Heart left ventricle (tissue), 16 donors: ENCODE results near the gene HP1BP3. TPM values are rescaled to one million over a fixed set of nuclear protein-coding genes. Genes with fewer than 3 reads are reported as not detected.
A peak's percentile ranks its signal among the peaks of the same experiment; 100 is the strongest.
"Not testable (repeated sequence)": the region's sequence is repeated elsewhere in the genome, so short reads cannot be mapped to it uniquely, and the experiment has no call there.

Source experiments
- ATAC-seq, 4 donors: fragments of 200-7000 bp; cut with Tn5 transposase; one replicate each; pipeline ENCODE4 v1.9.1; 2020 to 2022; ENCODE audit warnings: moderate library complexity in 4 of 4, mild to moderate bottlenecking in 3 of 4, moderate number of reproducible peaks in 1 of 4
- DNase-seq, 5 donors: peaks; one replicate each; pipeline ENCODE4 v3.0.0-alpha.2; 2020
- H3K27ac ChIP-seq, 12 donors: fragments of 200-600 bp; sonication (generic) in 4 of 12; one replicate each; pipeline versions ENCODE4 v1.5.0 to v1.8.0; 2016 to 2022; ENCODE audit warnings: mild to moderate bottlenecking in 2 of 12
- H3K27me3 ChIP-seq, 9 donors: fragments of 200-600 bp; sonication (generic) in 2 of 9; one replicate each; pipeline versions ENCODE4 v1.5.1 to v1.8.0; 2016 to 2022; ENCODE audit warnings: mild to moderate bottlenecking in 3 of 9
- H3K36me3 ChIP-seq, 9 donors: fragments of 200-600 bp; sonication (generic) in 2 of 9; one replicate each; pipeline versions ENCODE4 v1.5.0 to v1.8.0; 2018 to 2022; ENCODE audit warnings: mild to moderate bottlenecking in 2 of 9
- H3K4me1 ChIP-seq, 12 donors: fragments of 200-600 bp; sonication (generic) in 4 of 12; one replicate each; pipeline versions ENCODE4 v1.5.0 to v1.8.0; 2016 to 2022; ENCODE audit warnings: mild to moderate bottlenecking in 3 of 12
- H3K4me3 ChIP-seq, 12 donors: fragments of 200-600 bp; sonication (generic) in 4 of 12; one replicate each; pipeline versions ENCODE4 v1.5.0 to v1.8.0; 2017 to 2022; ENCODE audit warnings: mild to moderate bottlenecking in 9 of 12, moderate library complexity in 4 of 12
- H3K9me3 ChIP-seq, 12 donors: fragments of 200-600 bp; sonication (generic) in 4 of 12; one replicate each; pipeline versions ENCODE4 v1.5.0 to v1.8.0; 2016 to 2022; ENCODE audit warnings: mild to moderate bottlenecking in 1 of 12
- CTCF ChIP-seq, 12 donors: fragments of 200-600 bp; sonication (generic) in 4 of 12; IDR thresholded peaks; one replicate each; pipeline versions ENCODE4 v1.5.0 to v1.8.0; 2018 to 2022; ENCODE audit warnings: antibody characterized with exemption in 12 of 12, mild to moderate bottlenecking in 5 of 12
- POLR2A ChIP-seq, 2 donors: fragments of 450-650 bp; IDR thresholded peaks; one replicate each; pipeline ENCODE4 v1.6.1; 2017; ENCODE audit warnings: antibody characterized with exemption in 2 of 2, mild to moderate bottlenecking in 2 of 2, moderate library complexity in 2 of 2
- WGBS, 4 donors: extraction: QIAGEN DNeasy Blood & Tissue Kit in 2 of 4; methylation state at CpG; one replicate each; pipeline versions ENCODE4 v1.1.5 to v1.1.7; 2013 to 2018; 5-methylcytosine and 5-hydroxymethylcytosine counted together
- intact Hi-C, 10 donors: fragments of 100-400 bp; cut with DNase I; formaldehyde crosslinking; loops; one replicate each; pipeline versions ENCODE4 v1.11.1 to v1.14.2; 2022
- polyA plus RNA-seq, 2 donors: library from polyadenylated mRNA; stranded (reverse); fragments of 200-250 nt; gene quantifications; one replicate each; pipeline ENCODE4 v1.2.3, GENCODE V29; 2013
- total RNA-seq, 9 donors: library from RNA; depleted of rRNA in 2 of 9; stranded (reverse); fragments of >200 nt in 2 of 9; fragmentation: NEBNext Ultra II Directional in 3 of 9; extraction: Animal tissue kit (Norgen Biotek cat#: 25700) in 3 of 9; gene quantifications; one replicate each; pipeline versions ENCODE4 v1.1.0 to v1.2.4, GENCODE V29; 2016 to 2023
- donor health status: ischemic (EF 13 %, LVEDD 7.1; RV severe dilation, severe dysfunction).
- donor health status: healthy with polysubstance abuse.
- donor health status: DM: no; HTN: yes; CAD: no.
- donor health status: DM: no; HTN: no; CAD: no.
- donor health status: ischemic (EF 25% LVEDD 6.9; RV normal size, moderate dysfunction).
- donor health status: ischemic (EF 25% LVEDD 5.7; RV mildly dilated, moderate dysfunction).
- donor health status: healthy.
- donor health status: DM: yes; HTN: yes; CAD: no.
- donor health status: ischemic (EF 35%, LVEDD 5.7; RV mildly dilated, moderate dysfunction).
- donor health status: nonischemic (EF 11% LVEDD 7.7; RV severe dilation, severe dysfunction).
- donor health status: DM: yes; HTN: yes; CAD: no.
- donor health status: PGD.
- donor health status: ischemic (EF 29% LVEDD 5.4; RV normal size, mild dysfunction).
- donor health status: nonischemic (EF 23%, LVEDD 6.1; RV moderate dilation, normal function).

Gene HP1BP3
- total and polyA plus RNA-seq, 11 donors = 37.9 to 152 (median 113) TPM

DNA sequence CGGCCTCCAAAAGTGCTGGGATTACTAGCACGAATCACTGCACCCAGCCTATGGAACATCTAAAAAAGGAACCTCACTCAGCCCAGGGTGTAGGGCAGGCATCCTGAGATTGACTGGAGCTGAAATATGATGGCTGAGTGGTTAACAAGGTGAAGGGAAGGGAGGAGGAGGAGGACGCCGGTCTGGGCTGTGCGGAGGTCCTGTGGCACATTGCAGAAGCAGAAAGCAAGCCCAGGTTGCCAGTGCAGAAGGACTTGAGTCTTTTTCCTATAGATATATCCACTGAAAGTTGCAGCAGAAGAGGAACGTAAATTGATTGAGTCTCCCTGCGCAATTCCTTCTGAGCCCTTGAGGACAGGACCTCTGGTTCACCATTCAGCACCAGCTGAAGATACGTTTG lies 67.8 kb downstream of the HP1BP3 start:
- Histone ChIP-seq H3K36me3 (no peaks in the 10 kb centered on the region), H3K27ac (no peak overlapping the region), H3K4me3 (no peak overlapping the region), H3K4me1 (peaks cover 0 to 13% (median 5%) of the 10 kb centered on the region in 12 donors), H3K9me3 (no peaks in the 10 kb centered on the region), H3K27me3 (peaks cover 0 to 29% (median 13%) of the 10 kb centered on the region in 9 donors)
- 89 to 93% (median 91%) methylated on average over 8 of the region's 8 CpGs for WGBS, 4 donors
- peak in 1 of 5 donors; percentile 20 for DNase-seq
- TF ChIP-seq POLR2A (IDR thresholded peaks at IDR 0.05) (no peak), CTCF (IDR thresholded peaks at IDR 0.05) (no peak)
- ATAC-seq = no peak
- intact Hi-C loops = no loop called here

DNA sequence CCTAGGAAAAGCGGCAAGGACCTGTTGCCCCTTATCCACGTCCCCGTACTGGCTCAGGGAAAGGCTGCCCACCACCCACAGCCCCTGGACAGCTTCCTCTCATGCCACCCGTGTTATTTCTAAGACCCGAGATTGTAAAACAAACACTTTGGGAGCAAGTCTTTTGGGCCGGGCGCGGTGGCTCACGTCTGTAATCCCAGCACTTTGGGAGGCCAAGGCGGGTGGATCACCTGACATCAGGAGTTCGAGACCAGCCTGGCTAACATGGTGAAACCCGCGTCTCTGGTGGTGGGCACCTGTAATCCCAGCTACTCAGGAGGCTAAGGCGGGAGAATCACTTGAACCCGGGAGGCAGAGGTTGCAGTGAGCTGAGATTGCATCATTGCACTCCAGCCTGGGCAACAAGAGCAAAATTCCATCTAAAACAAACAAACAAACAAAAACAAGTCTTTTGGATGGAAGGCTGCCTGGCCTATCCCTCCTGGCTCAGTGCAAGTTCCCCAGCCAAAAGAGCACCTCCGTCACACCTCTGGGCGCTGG lies 68.7 kb downstream of the HP1BP3 start:
- intact Hi-C loops, H3K36me3 ChIP-seq, H3K27ac ChIP-seq, ATAC-seq, H3K9me3 ChIP-seq: not testable (repeated sequence)
- peak overlapping the region in 11 of 12 donors; percentile 11 to 64 (median 44) for H3K4me3 ChIP-seq
- H3K4me1 ChIP-seq = peaks cover 0 to 13% (median 5%) of the 10 kb centered on the region in 12 donors
- peak in 1 of 5 donors; percentile 32 for DNase-seq
- WGBS, 4 donors = 63 to 84% (median 68%) methylated on average over 11 to 17 of the region's 17 CpGs
- peaks cover 0 to 29% (median 13%) of the 10 kb centered on the region in 9 donors for H3K27me3 ChIP-seq

- peak within 1 kb of the TSS; percentile 27 to 64 (median 42) for H3K4me3 ChIP-seq
- peaks cover 0 to 13% (median 5%) of the 10 kb centered on the region in 12 donors for H3K4me1 ChIP-seq
- peaks cover 0 to 29% (median 13%) of the 10 kb centered on the region in 9 donors for H3K27me3 ChIP-seq
- H3K27ac ChIP-seq = no peak within 1 kb of the TSS
- ATAC-seq (peak in 3 of 4 donors; percentile 74 to 86 (median 76)), DNase-seq (peak; percentile 75 to 90 (median 80))
- H3K9me3 ChIP-seq = no peaks in the 10 kb centered on the region
- 2 to 4% (median 2%) methylated on average over 30 to 112 of the region's 112 CpGs for WGBS, 4 donors
- TF ChIP-seq CTCF (IDR thresholded peaks at IDR 0.05) (no peak), POLR2A (IDR thresholded peaks at IDR 0.05) (no peak)
- no peaks in the 10 kb centered on the region for H3K36me3 ChIP-seq
- intact Hi-C loops = no loop called here
Observed at GRCh38 chr1:20717452-20718342, 69.4 kb downstream of the HP1BP3 start, which contains the start of gene KIF17. KIF17 (minus strand) TSS chr1:20718007; CDS start chr1:20717706, 301 bp downstream.

DNA sequence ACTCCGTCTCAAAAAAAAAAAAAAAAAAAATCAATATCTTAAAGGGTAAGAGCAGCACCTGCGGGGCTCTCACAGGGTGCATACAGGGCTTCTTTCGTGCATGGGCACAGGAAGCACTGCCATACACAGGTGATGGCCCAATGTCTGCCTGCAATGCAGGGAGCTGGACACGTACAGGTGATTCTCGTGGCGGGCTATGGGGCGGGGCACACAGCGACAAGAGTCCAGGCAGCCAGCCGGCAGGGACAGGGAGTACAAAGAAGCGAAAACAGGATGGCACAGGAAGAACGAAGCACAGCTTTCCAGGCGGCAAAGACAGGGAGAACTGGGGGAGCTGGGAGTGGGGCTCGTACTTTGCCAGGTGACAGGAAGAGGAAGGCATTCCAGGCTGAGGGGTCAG lies 70.9 kb downstream of the HP1BP3 start:
- H3K4me3 ChIP-seq = no peak overlapping the region
- intact Hi-C loops = no loop called here
- WGBS, 4 donors = 84 to 86% (median 86%) methylated on average over 13 of the region's 13 CpGs
- DNase-seq (peak in 1 of 5 donors; percentile 56), ATAC-seq (no peak)
- no peak overlapping the region for H3K27ac ChIP-seq
- no peaks in the 10 kb centered on the region for H3K36me3 ChIP-seq
- TF ChIP-seq POLR2A (IDR thresholded peaks at IDR 0.05) (no peak), CTCF (IDR thresholded peaks at IDR 0.05) (no peak)
- H3K4me1 ChIP-seq = peaks cover 0 to 13% (median 5%) of the 10 kb centered on the region in 12 donors
- peaks cover 0 to 38% (median 13%) of the 10 kb centered on the region in 9 donors for H3K27me3 ChIP-seq
- no peaks in the 10 kb centered on the region for H3K9me3 ChIP-seq
